K562 (cell line): ENCODE data around the gene SLC35B4. TPM values are rescaled to one million over a fixed set of nuclear protein-coding genes. Genes with fewer than 3 reads are reported as not detected.

Source experiments
- ATAC-seq: fragments of 200-7000 bp; cut with Tn5 transposase; 3 replicates; pipeline ENCODE4 v1.9.1; 2020; ENCODE audit warnings: moderate library complexity
- BruUV-seq: library from RNA; stranded (reverse); fragments of 400-500 nt; replicated peaks from 2 replicates; lab custom pipeline; 2021; lab: Mats Ljungman, UMichigan
- CTCF ChIA-PET: fragments of 300-600 bp; formaldehyde crosslinking; extraction: SDS; loops from one replicate; lab custom pipeline; 2021; ENCODE audit warnings: low intra/inter-chr PET ratio; lab: Yijun Ruan, JAX
- POLR2A ChIA-PET: fragments of 300-600, 350-650 bp; sonication (Branson Sonifier 250); formaldehyde crosslinking; extraction: SDS; loops from one replicate; lab custom pipeline; 2021; ENCODE audit warnings: antibody characterized with exemption, inconsistent platforms; lab: Yijun Ruan, JAX
- DNase-seq, 4 experiments: peaks; one replicate each; pipeline versions ENCODE4 v3.0.0 to v3.0.0-alpha.2; 2011 to 2018; ENCODE audit warnings: low spot score in 3 of 4, mixed read lengths in 3 of 4; ENCODE audit errors: extremely low read depth in 1 of 4
- FAIRE-seq: peaks from 2 replicates; lab custom pipeline; 2011; peaks lifted over from hg19 to GRCh38; lab: Jason Lieb, UNC
- H2AFZ ChIP-seq: 2 replicates; pipeline ENCODE4 v1.6.0; 2011; ENCODE audit warnings: low read depth, low read length, control low read depth, inconsistent platforms
- H3K27ac ChIP-seq: fragments of 200-600 bp; 3 replicates; pipeline ENCODE4 v1.8.0; 2011; ENCODE audit warnings: low read depth, mild to moderate bottlenecking, control low read depth, inconsistent platforms, low read length, moderate library complexity, mixed read lengths; ENCODE audit errors: extremely low read depth
- H3K27me3 ChIP-seq, 2 experiments: fragments of 300-600 bp in 1 of 2; 2 replicates in 1 of 2; 3 replicates in 1 of 2; pipeline versions ENCODE4 v1.6.0 to v1.8.0; 2011; ENCODE audit warnings: inconsistent platforms in 2 of 2, low read length in 2 of 2, mild to moderate bottlenecking in 1 of 2, mixed read lengths in 1 of 2, moderate library complexity in 1 of 2; ENCODE audit not compliant: control insufficient read depth in 2 of 2, insufficient read depth in 2 of 2
- H3K36me3 ChIP-seq: fragments of 300-600 bp; 3 replicates; pipeline ENCODE4 v1.8.0; 2011; ENCODE audit warnings: mild to moderate bottlenecking, low read length, inconsistent platforms; ENCODE audit not compliant: control insufficient read depth, insufficient read depth
- H3K4me1 ChIP-seq, 2 experiments: fragments of 200-600 bp in 1 of 2; replicated peaks in 1 of 2; 2 replicates in 1 of 2; 3 replicates in 1 of 2; pipeline versions ENCODE4 v1.5.1 to v1.8.0; 2011; ENCODE audit warnings: inconsistent platforms in 2 of 2, low read length in 2 of 2, mild to moderate bottlenecking in 1 of 2, mixed read lengths in 1 of 2, moderate library complexity in 1 of 2; ENCODE audit not compliant: control insufficient read depth in 2 of 2, insufficient read depth in 2 of 2
- H3K4me2 ChIP-seq: 2 replicates; pipeline ENCODE4 v1.6.1; 2011; ENCODE audit warnings: low read length, control low read depth, inconsistent platforms, mixed read lengths; ENCODE audit not compliant: insufficient read depth
- H3K4me3 ChIP-seq: fragments of 200-600 bp; sonication (generic), shearing (Covaris generic); 2 replicates; pipeline ENCODE4 v1.5.1; 2016; ENCODE audit warnings: control low read depth, inconsistent platforms
- H3K79me2 ChIP-seq: fragments of 200-600 bp; 3 replicates; pipeline ENCODE4 v1.8.0; 2011; ENCODE audit warnings: low read length, inconsistent platforms; ENCODE audit not compliant: control insufficient read depth, insufficient read depth
- H3K9ac ChIP-seq, 2 experiments: 2 replicates each; pipeline versions ENCODE4 v1.6.0 to v1.6.1; 2011; ENCODE audit warnings: low read depth in 2 of 2, low read length in 2 of 2, control low read depth in 1 of 2, inconsistent platforms in 1 of 2, mild to moderate bottlenecking in 1 of 2, mixed read lengths in 1 of 2; ENCODE audit not compliant: insufficient read depth in 1 of 2
- H3K9me1 ChIP-seq: one replicate; pipeline ENCODE4 v1.6.0; 2011; ENCODE audit warnings: inconsistent platforms, mild to moderate bottlenecking, low read length, moderate library complexity; ENCODE audit not compliant: control insufficient read depth, insufficient read depth
- H3K9me3 ChIP-seq: replicated peaks from 2 replicates; pipeline ENCODE4 v1.5.1; 2011; ENCODE audit warnings: low read depth, low read length, inconsistent platforms; ENCODE audit not compliant: control insufficient read depth, insufficient read depth
- H4K20me1 ChIP-seq: replicated peaks from 2 replicates; pipeline ENCODE4 v1.6.1; 2011; ENCODE audit warnings: low read length, inconsistent platforms, mixed read lengths; ENCODE audit not compliant: control insufficient read depth, insufficient read depth
- CBFA2T2 ChIP-seq: fragments of 450-650 bp; conservative IDR thresholded peaks from 2 replicates; pipeline ENCODE4 v1.6.1; 2017; ENCODE audit warnings: mild to moderate bottlenecking
- DACH1 ChIP-seq: fragments of 450-650 bp; IDR thresholded peaks from 2 replicates; pipeline ENCODE4 v1.6.1; 2018; ENCODE audit not compliant: partially characterized antibody
- ETV1 ChIP-seq: fragments of 450-650 bp; conservative IDR thresholded peaks from 2 replicates; pipeline ENCODE4 v1.6.1; 2016; ENCODE audit warnings: missing genetic modification characterization, control low read depth, low read depth, missing compliant biosample characterization
- HDAC1 ChIP-seq, 2 experiments: fragments of 450-650 bp; IDR thresholded peaks; 2 replicates each; pipeline ENCODE4 v1.6.1; 2016 to 2017; ENCODE audit warnings: inconsistent platforms in 1 of 2, mild to moderate bottlenecking in 1 of 2, moderate library complexity in 1 of 2
- WGBS: fragments of 100-300 bp; shearing (Covaris generic); methylation state at CpG from one replicate; pipeline ENCODE4 v1.1.6; 2016; ENCODE audit warnings: low coverage, mixed read lengths; ENCODE audit not compliant: insufficient coverage; ENCODE audit errors: missing lambda C conversion rate; 5-methylcytosine and 5-hydroxymethylcytosine counted together
- in situ Hi-C: fragments of 300-500 bp; cut with MboI; formaldehyde crosslinking; loops from 4 replicates; pipeline ENCODE4 v1.15.0; 2018; ENCODE audit warnings: inconsistent platforms, mixed read lengths
- intact Hi-C: fragments of 100-400 bp; cut with micrococcal nuclease; formaldehyde crosslinking; loops from 2 replicates; pipeline ENCODE4 v1.14.2; 2022
- polyA plus RNA-seq, 8 experiments: library from polyadenylated mRNA; depleted of rRNA in 4 of 8; stranded (reverse) in 5 of 8; unstranded in 3 of 8; fragments of >200 nt; fragmentation: Nextera tagmentation in 2 of 8; fragmentation: Illumina TruSeq in 1 of 8; extraction: Ambion mirVana in 2 of 8; extraction: Trizol in 1 of 8; gene quantifications; 2 replicates each; pipeline versions ENCODE4 v1.2.1 to v1.2.3, GENCODE V29; 2011 to 2014; ENCODE audit warnings: inconsistent platforms in 1 of 8, missing spikeins in 1 of 8
- total RNA-seq, 7 experiments: library from RNA; depleted of rRNA in 6 of 7; stranded (reverse); fragments of >200 nt in 6 of 7; fragmentation: Illumina TruSeq in 2 of 7; extraction: Trizol in 2 of 7; gene quantifications; 2 replicates each; pipeline versions ENCODE4 v1.2.1 to v1.2.3, GENCODE V29; 2011 to 2021; ENCODE audit warnings: low replicate concordance in 1 of 7

Gene SLC35B4
- total and polyA plus RNA-seq, 9 of the 15 experiments (the other 6 are each of a cell fraction or from before 2014, with no cell fraction given), result 6.1 to 34.9 (median 17.6) TPM

DNA sequence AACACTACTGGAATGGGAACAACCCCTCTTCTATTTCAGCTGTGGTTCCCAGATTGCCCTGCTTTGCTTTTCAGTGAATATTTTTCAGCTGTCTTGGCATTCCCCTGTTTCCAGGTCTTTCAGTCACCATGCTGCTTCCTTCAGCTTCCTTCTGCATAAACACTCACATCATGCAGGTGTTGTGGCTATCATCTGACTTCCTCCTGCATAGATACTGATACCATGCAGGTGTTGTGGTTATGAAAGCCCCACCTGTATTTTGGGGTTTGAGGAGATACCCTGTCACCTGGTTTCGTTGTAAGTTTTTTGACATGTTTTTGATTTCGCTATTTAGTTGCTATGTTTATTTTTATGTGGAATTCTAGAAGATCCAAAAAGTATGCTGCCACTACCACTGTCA, 71.5 kb downstream of the SLC35B4 start:
- no peak overlapping the region for H3K4me2 ChIP-seq
- no peak overlapping the region for H2AFZ ChIP-seq
- ChIA-PET POLR2A (interaction anchor here (1.0 kb wide), 1 partner anchor 33 kb away, joined by 3 read pairs; no protein-coding TSS in a partner anchor), CTCF (no interaction called here)
- no peaks in the 10 kb centered on the region for H3K9me3 ChIP-seq
- H3K9ac ChIP-seq, result no peak overlapping the region
- TF ChIP-seq CBFA2T2, result 0 out of 2 replicates have a peak, but pooled peaks have one; percentile 19
- TF ChIP-seq DACH1, result no peak
- TF ChIP-seq HDAC1 (IDR thresholded peaks at IDR 0.05), result no peak
- no peak for TF ChIP-seq ETV1 (tag)
- in situ Hi-C loops (no loop called here), intact Hi-C loops (no loop called here)
- H3K9me1 ChIP-seq, result no peaks in the 10 kb centered on the region
- 8% methylated on average over 2 of the region's 2 CpGs for WGBS
- no TSS peak for BruUV-seq
- ATAC-seq (no peak), DNase-seq (no peak), FAIRE-seq (no peak)
- H3K4me1 ChIP-seq, result no peaks in the 10 kb centered on the region
- no peak overlapping the region for H3K27ac ChIP-seq
- no peaks in the 10 kb centered on the region for H3K36me3 ChIP-seq
- peaks cover 0 to 2% of the 10 kb centered on the region in 2 experiments; a peak in 1 of 5 replicates for H3K27me3 ChIP-seq
- no peak overlapping the region for H3K4me3 ChIP-seq
- no peaks in the 10 kb centered on the region for H4K20me1 ChIP-seq
- no peaks in the 10 kb centered on the region for H3K79me2 ChIP-seq

Other genes with a start within 250 kb of the SLC35B4 start
- 0.18 and 0.24 TPM in 2 replicates for gene LRGUK, start 189.6 kb downstream of the SLC35B4 start, total RNA-seq (2014; rRNA removed)
- gene LRGUK, start 189.6 kb downstream of the SLC35B4 start, total RNA-seq (2014; rRNA removed; fragmentation: Illumina TruSeq; extraction: Trizol), result 0.18 and 0.22 TPM in 2 replicates
- gene LRGUK, start 189.6 kb downstream of the SLC35B4 start, total RNA-seq (2015; rRNA removed; fragmentation: Illumina TruSeq; extraction: Trizol), result 0.26 and 0.33 TPM in 2 replicates
- gene LRGUK, start 189.6 kb downstream of the SLC35B4 start, total RNA-seq (2021), result 0.13 TPM in 2 replicates
- gene LRGUK, start 189.6 kb downstream of the SLC35B4 start, polyA plus RNA-seq (2011; rRNA removed), result 0.15 and 0.21 TPM in 2 replicates
- 0.18 and 0.21 TPM in 2 replicates for gene LRGUK, start 189.6 kb downstream of the SLC35B4 start, polyA plus RNA-seq (2014; fragmentation: Illumina TruSeq; extraction: Trizol)
- under 1 TPM; 0.04 TPM for gene LRGUK, start 189.6 kb downstream of the SLC35B4 start, polyA plus RNA-seq (2014; fragmentation: Nextera tagmentation; extraction: Ambion mirVana)
- gene LRGUK, start 189.6 kb downstream of the SLC35B4 start, polyA plus RNA-seq (2014; rRNA removed), result 0.07 and 0.16 TPM in 2 replicates
- gene AKR1B1, start 142.2 kb upstream of the SLC35B4 start, total RNA-seq (2014; rRNA removed), result 2.0 and 2.2 TPM in 2 replicates
- gene AKR1B1, start 142.2 kb upstream of the SLC35B4 start, total RNA-seq (2014; rRNA removed; fragmentation: Illumina TruSeq; extraction: Trizol), result 3.7 and 4.5 TPM in 2 replicates
- gene AKR1B1, start 142.2 kb upstream of the SLC35B4 start, total RNA-seq (2015; rRNA removed; fragmentation: Illumina TruSeq; extraction: Trizol), result 3.1 and 3.5 TPM in 2 replicates
- 6.3 TPM in 2 replicates for gene AKR1B1, start 142.2 kb upstream of the SLC35B4 start, total RNA-seq (2021)
- gene AKR1B1, start 142.2 kb upstream of the SLC35B4 start, polyA plus RNA-seq (2011; rRNA removed), result 1.3 and 10.6 TPM in 2 replicates
- gene AKR1B1, start 142.2 kb upstream of the SLC35B4 start, polyA plus RNA-seq (2014; fragmentation: Illumina TruSeq; extraction: Trizol), result 5.6 and 7.1 TPM in 2 replicates
- gene AKR1B1, start 142.2 kb upstream of the SLC35B4 start, polyA plus RNA-seq (2014; fragmentation: Nextera tagmentation; extraction: Ambion mirVana), result 1 to 10 TPM; 6.2 to 7.2 TPM
- gene AKR1B1, start 142.2 kb upstream of the SLC35B4 start, polyA plus RNA-seq (2014; rRNA removed), result 5.3 and 7.0 TPM in 2 replicates
- gene AKR1B10, start 210.6 kb upstream of the SLC35B4 start, total RNA-seq (2014; rRNA removed), result not detected in 2 replicates
- gene AKR1B10, start 210.6 kb upstream of the SLC35B4 start, total RNA-seq (2014; rRNA removed; fragmentation: Illumina TruSeq; extraction: Trizol), result not detected in 2 replicates
- not detected in 2 replicates for gene AKR1B10, start 210.6 kb upstream of the SLC35B4 start, total RNA-seq (2015; rRNA removed; fragmentation: Illumina TruSeq; extraction: Trizol)
- gene AKR1B10, start 210.6 kb upstream of the SLC35B4 start, total RNA-seq (2021), result not detected in 2 replicates
- gene AKR1B10, start 210.6 kb upstream of the SLC35B4 start, polyA plus RNA-seq (2011; rRNA removed), result not detected in 2 replicates
- not detected in 2 replicates for gene AKR1B10, start 210.6 kb upstream of the SLC35B4 start, polyA plus RNA-seq (2014; fragmentation: Illumina TruSeq; extraction: Trizol)
- gene AKR1B10, start 210.6 kb upstream of the SLC35B4 start, polyA plus RNA-seq (2014; fragmentation: Nextera tagmentation; extraction: Ambion mirVana), result not detected
- gene AKR1B10, start 210.6 kb upstream of the SLC35B4 start, polyA plus RNA-seq (2014; rRNA removed), result not detected in 2 replicates
- not detected in 2 replicates for gene AKR1B15, start 232.2 kb upstream of the SLC35B4 start, total RNA-seq (2014; rRNA removed)
- not detected in 2 replicates for gene AKR1B15, start 232.2 kb upstream of the SLC35B4 start, total RNA-seq (2014; rRNA removed; fragmentation: Illumina TruSeq; extraction: Trizol)
- gene AKR1B15, start 232.2 kb upstream of the SLC35B4 start, total RNA-seq (2015; rRNA removed; fragmentation: Illumina TruSeq; extraction: Trizol), result not detected in 2 replicates
- not detected in 2 replicates for gene AKR1B15, start 232.2 kb upstream of the SLC35B4 start, total RNA-seq (2021)
- not detected in 2 replicates for gene AKR1B15, start 232.2 kb upstream of the SLC35B4 start, polyA plus RNA-seq (2011; rRNA removed)
- gene AKR1B15, start 232.2 kb upstream of the SLC35B4 start, polyA plus RNA-seq (2014; fragmentation: Illumina TruSeq; extraction: Trizol), result not detected in 2 replicates
- not detected for gene AKR1B15, start 232.2 kb upstream of the SLC35B4 start, polyA plus RNA-seq (2014; fragmentation: Nextera tagmentation; extraction: Ambion mirVana)
- gene AKR1B15, start 232.2 kb upstream of the SLC35B4 start, polyA plus RNA-seq (2014; rRNA removed), result not detected in 2 replicates